B cell (primary cell): Measurements from ENCODE around the gene TAF4. TPM values are rescaled to one million over a fixed set of nuclear protein-coding genes. Genes with fewer than 3 reads are reported as not detected.

Experiments used
- ATAC-seq: fragments of 200-7000 bp; cut with Tn5 transposase; one replicate; pipeline ENCODE4 v1.10.0; 2021; ENCODE audit warnings: low read depth, mild to moderate bottlenecking, moderate number of reproducible peaks, moderate library complexity
- CTCF ChIA-PET: fragments of 350-600 bp; sonication (Branson Sonifier 250); formaldehyde crosslinking; loops from one replicate; lab custom pipeline; 2021; ENCODE audit warnings: antibody characterized with exemption, inconsistent platforms; lab: Charles Lee
- POLR2A ChIA-PET: fragments of 350-600 bp; sonication (Branson Sonifier 250); formaldehyde crosslinking; loops from one replicate; lab custom pipeline; 2021; ENCODE audit warnings: antibody characterized with exemption; lab: Charles Lee
- DNase-seq: peaks from one replicate; pipeline ENCODE4 v3.0.0; 2013
- H2AFZ ChIP-seq: 2 replicates; pipeline ENCODE4 v1.6.1; 2012; ENCODE audit warnings: mild to moderate bottlenecking, low read depth, low read length; ENCODE audit not compliant: insufficient read depth, poor library complexity, severe bottlenecking
- H3K27ac ChIP-seq, 2 donors: 1 replicate in 1 of 2; 2 replicates in 1 of 2; pipeline ENCODE4 v1.5.1; 2012 to 2013; ENCODE audit warnings: low read length in 2 of 2, mild to moderate bottlenecking in 2 of 2, moderate library complexity in 1 of 2
- H3K27me3 ChIP-seq, 4 experiments: fragments of 200-600 bp in 1 of 4; sonication (generic) in 1 of 4; replicated peaks in 1 of 4; 1 replicate in 2 of 4; 2 replicates in 2 of 4; pipeline versions ENCODE4 v1.6.1 to v1.7.0; 2013 to 2016; ENCODE audit warnings: low read length in 3 of 4, mild to moderate bottlenecking in 2 of 4, mixed read lengths in 1 of 4, moderate library complexity in 1 of 4; ENCODE audit not compliant: insufficient read depth in 4 of 4, control insufficient read depth in 3 of 4; ENCODE audit errors: control extremely low read depth in 1 of 4
- H3K36me3 ChIP-seq, 2 experiments: replicated peaks in 1 of 2; 1 replicate in 1 of 2; 2 replicates in 1 of 2; pipeline versions ENCODE4 v1.6.1 to v1.7.1; 2013; ENCODE audit warnings: low read length in 1 of 2; ENCODE audit not compliant: insufficient read depth in 2 of 2, control insufficient read depth in 1 of 2; ENCODE audit errors: control extremely low read depth in 1 of 2, extremely low read depth in 1 of 2
- H3K4me1 ChIP-seq, 2 donors: fragments of 200-600 bp in 1 of 2; sonication (generic) in 1 of 2; 1 replicate in 1 of 2; 2 replicates in 1 of 2; pipeline versions ENCODE4 v1.5.1 to v1.6.1; 2013 to 2017; ENCODE audit warnings: low read length in 2 of 2; ENCODE audit not compliant: control insufficient read depth in 2 of 2, insufficient read depth in 2 of 2
- H3K4me2 ChIP-seq: replicated peaks from 2 replicates; pipeline ENCODE3; 2012; ENCODE audit warnings: mild to moderate bottlenecking, low read depth, low read length; ENCODE audit not compliant: poor library complexity, severe bottlenecking
- H3K4me3 ChIP-seq, 5 experiments: fragments of 200-600 bp in 1 of 5; sonication (generic) in 1 of 5; 1 replicate in 3 of 5; 2 replicates in 2 of 5; pipeline versions ENCODE4 v1.5.1 to v1.7.0; 2011 to 2016; ENCODE audit warnings: low read length in 4 of 5, mild to moderate bottlenecking in 4 of 5, low read depth in 2 of 5, control low read depth in 1 of 5, moderate library complexity in 1 of 5; ENCODE audit not compliant: insufficient read depth in 1 of 5; ENCODE audit errors: control extremely low read depth in 1 of 5, extremely low read depth in 1 of 5
- H3K79me2 ChIP-seq: fragments of 200-600 bp; sonication (generic); one replicate; pipeline ENCODE4 v1.6.0; 2016; ENCODE audit warnings: low read length; ENCODE audit not compliant: control insufficient read depth, insufficient read depth
- H3K9ac ChIP-seq: fragments of 200-600 bp; sonication (generic); 2 replicates; pipeline ENCODE4 v1.6.1; 2017; ENCODE audit warnings: mild to moderate bottlenecking, low read length, moderate library complexity
- H3K9me3 ChIP-seq, 3 donors: one replicate each; pipeline versions ENCODE4 v1.6.1 to v1.7.1; 2013; ENCODE audit warnings: low read length in 2 of 3; ENCODE audit not compliant: control insufficient read depth in 2 of 3, insufficient read depth in 1 of 3; ENCODE audit errors: control extremely low read depth in 1 of 3
- H4K20me1 ChIP-seq: 2 replicates; pipeline ENCODE4 v1.6.0; 2012; ENCODE audit warnings: mild to moderate bottlenecking, low read length; ENCODE audit not compliant: insufficient read depth, control insufficient read depth, poor library complexity, severe bottlenecking
- H3K27ac Mint-ChIP-seq: one replicate; pipeline ENCODE4 v1.8.0; 2021; ENCODE audit warnings: mixed read lengths
- H3K27me3 Mint-ChIP-seq: one replicate; pipeline ENCODE4 v1.8.0; 2021; ENCODE audit warnings: mixed read lengths
- H3K4me1 Mint-ChIP-seq: one replicate; pipeline ENCODE4 v1.8.0; 2021; ENCODE audit warnings: mixed read lengths
- H3K4me3 Mint-ChIP-seq: one replicate; pipeline ENCODE4 v1.8.0; 2021; ENCODE audit warnings: mixed read lengths
- H3K9me3 Mint-ChIP-seq: one replicate; pipeline ENCODE4 v1.8.0; 2022; ENCODE audit warnings: mixed read lengths; ENCODE audit not compliant: insufficient read depth
- EZH2 ChIP-seq: IDR thresholded peaks from 2 replicates; pipeline ENCODE4 v1.6.1; 2012; ENCODE audit warnings: borderline replicate concordance, low read depth, mild to moderate bottlenecking, moderate library complexity, low read length; ENCODE audit not compliant: insufficient read depth, poor library complexity, severe bottlenecking
- WGBS: methylation state at CpG from one replicate; pipeline ENCODE4 v1.1.5; 2013; ENCODE audit warnings: missing lambda C conversion rate; ENCODE audit not compliant: insufficient coverage; 5-methylcytosine and 5-hydroxymethylcytosine counted together
- intact Hi-C: fragments of 100-400 bp; cut with micrococcal nuclease; formaldehyde crosslinking; loops from one replicate; pipeline ENCODE4 v1.10.0; 2022
- polyA plus RNA-seq: library from polyadenylated mRNA; depleted of rRNA; stranded (reverse); fragments of >200 nt; gene quantifications from 2 replicates; pipeline ENCODE4 v1.2.3, GENCODE V29; 2012
- total RNA-seq, 2 donors: library from RNA; stranded (reverse); fragments of 120-200 nt in 1 of 2; gene quantifications; 1 replicate in 1 of 2; 2 replicates in 1 of 2; pipeline versions ENCODE4 v1.2.3 to v1.2.4, GENCODE V29; 2013 to 2022
- TF ChIP-seq, protein P1 (sequence below): fragments of 200-600 bp; IDR thresholded peaks from one replicate; pipeline ENCODE4 v1.8.0; 2022; ENCODE audit warnings: antibody characterized with exemption, mild to moderate bottlenecking

Gene TAF4
- total and polyA plus RNA-seq, 2 donors (not counting 1 experiment from before 2014, with no cell fraction given) = 13.9 to 39.5 TPM

- H3K27ac Mint-ChIP-seq = no peak overlapping the region
- Histone ChIP-seq H3K27me3 (no peaks in the 10 kb centered on the region), H4K20me1 (peaks cover 28% of the 10 kb centered on the region), H2AFZ (no peak overlapping the region), H3K4me3 (no peak overlapping the region), H3K9ac (no peak overlapping the region), H3K36me3 (peaks cover 0 to 42% of the 10 kb centered on the region in 2 experiments), H3K4me2 (no peak overlapping the region), H3K9me3 (no peaks in the 10 kb centered on the region), H3K4me1 (peaks cover 0 to 3% of the 10 kb centered on the region in 2 donors), H3K79me2 (peaks cover 48% of the 10 kb centered on the region), H3K27ac (no peak overlapping the region)
- POLR2A ChIA-PET = no interaction called here
- H3K4me3 Mint-ChIP-seq = no peak overlapping the region
- H3K4me1 Mint-ChIP-seq = peaks cover 5% of the 10 kb centered on the region
- WGBS = 98% methylated on average over 23 of the region's 27 CpGs
- ATAC-seq (no peak), DNase-seq (no peak)
- no peaks in the 10 kb centered on the region for H3K27me3 Mint-ChIP-seq
- H3K9me3 Mint-ChIP-seq = no peaks in the 10 kb centered on the region
- CTCF ChIA-PET = interaction anchor here (0.8 to 3.1 kb wide), 17 partner anchors 7 to 488 kb away, joined by 3 to 56 read pairs (median 7); partner anchors contain the start of gene LSM14B
- intact Hi-C loops = loop anchor here (2.0 kb wide), 1 partner anchor 371 kb away; no protein-coding TSS in a partner anchor
- no peak for TF ChIP-seq EZH2
- TF ChIP-seq, protein P1, sequence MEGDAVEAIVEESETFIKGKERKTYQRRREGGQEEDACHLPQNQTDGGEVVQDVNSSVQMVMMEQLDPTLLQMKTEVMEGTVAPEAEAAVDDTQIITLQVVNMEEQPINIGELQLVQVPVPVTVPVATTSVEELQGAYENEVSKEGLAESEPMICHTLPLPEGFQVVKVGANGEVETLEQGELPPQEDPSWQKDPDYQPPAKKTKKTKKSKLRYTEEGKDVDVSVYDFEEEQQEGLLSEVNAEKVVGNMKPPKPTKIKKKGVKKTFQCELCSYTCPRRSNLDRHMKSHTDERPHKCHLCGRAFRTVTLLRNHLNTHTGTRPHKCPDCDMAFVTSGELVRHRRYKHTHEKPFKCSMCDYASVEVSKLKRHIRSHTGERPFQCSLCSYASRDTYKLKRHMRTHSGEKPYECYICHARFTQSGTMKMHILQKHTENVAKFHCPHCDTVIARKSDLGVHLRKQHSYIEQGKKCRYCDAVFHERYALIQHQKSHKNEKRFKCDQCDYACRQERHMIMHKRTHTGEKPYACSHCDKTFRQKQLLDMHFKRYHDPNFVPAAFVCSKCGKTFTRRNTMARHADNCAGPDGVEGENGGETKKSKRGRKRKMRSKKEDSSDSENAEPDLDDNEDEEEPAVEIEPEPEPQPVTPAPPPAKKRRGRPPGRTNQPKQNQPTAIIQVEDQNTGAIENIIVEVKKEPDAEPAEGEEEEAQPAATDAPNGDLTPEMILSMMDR = no peak
Measured at GRCh38 chr20:62011938-62012534, 53.6 kb downstream of the TAF4 start.

DNA sequence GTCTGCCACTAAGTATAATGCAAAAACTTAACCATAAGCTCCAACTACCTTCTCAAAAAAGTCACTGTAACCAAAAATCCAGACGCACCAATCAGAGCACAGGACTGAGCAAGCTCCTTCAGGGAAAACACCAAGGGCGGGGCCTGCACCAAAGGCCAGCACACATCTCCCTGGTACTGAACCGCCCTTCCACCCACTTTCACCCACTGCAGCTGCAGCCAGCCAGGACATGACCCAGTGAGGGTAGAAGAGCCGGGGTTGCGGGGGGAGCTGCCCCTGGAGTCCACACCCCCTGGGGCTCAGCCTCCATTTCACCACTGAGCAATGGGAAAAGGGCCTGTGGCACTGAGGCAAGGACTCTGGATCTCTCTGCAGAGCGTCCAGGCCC lies 54.3 kb downstream of the TAF4 start:
- H4K20me1 ChIP-seq = peaks cover 22% of the 10 kb centered on the region
- peaks cover 0 to 47% of the 10 kb centered on the region in 2 experiments for H3K36me3 ChIP-seq
- Mint-ChIP-seq H3K4me3 (no peak overlapping the region), H3K27me3 (no peaks in the 10 kb centered on the region), H3K27ac (peak overlapping the region; percentile 62), H3K9me3 (no peaks in the 10 kb centered on the region), H3K4me1 (peaks cover 5% of the 10 kb centered on the region)
- CTCF ChIA-PET = interaction anchor here (0.8 to 3.2 kb wide), 31 partner anchors 8 to 605 kb away, joined by 3 to 56 read pairs (median 5); partner anchors contain the start of genes LSM14B, OSBPL2, PSMA7 and SS18L1
- H3K4me3 ChIP-seq = no peak overlapping the region
- no peak overlapping the region for H2AFZ ChIP-seq
- no peak overlapping the region for H3K9ac ChIP-seq
- H3K9me3 ChIP-seq = no peaks in the 10 kb centered on the region
- WGBS = 100% methylated on average over 6 of the region's 6 CpGs
- no peak overlapping the region for H3K4me2 ChIP-seq
- TF ChIP-seq EZH2 = no peak
- TF ChIP-seq, protein P1 = no peak
- peaks cover 0 to 3% of the 10 kb centered on the region in 2 donors for H3K4me1 ChIP-seq
- intact Hi-C loops = loop anchor here (2.0 kb wide), 1 partner anchor 371 kb away; no protein-coding TSS in a partner anchor
- DNase-seq (no peak), ATAC-seq (no peak)
- H3K27me3 ChIP-seq = no peaks in the 10 kb centered on the region
- peaks cover 42% of the 10 kb centered on the region for H3K79me2 ChIP-seq
- no peak overlapping the region for H3K27ac ChIP-seq
- POLR2A ChIA-PET = interaction anchor here (1.0 kb wide), 1 partner anchor 125 kb away, joined by 5 read pairs; no protein-coding TSS in a partner anchor
